GM21737 (cell line): ENCODE data around the gene MCRS1.
A peak's percentile ranks its signal among the peaks of the same experiment; 100 is the strongest.
"Not testable (repeated sequence)": the region's sequence is repeated elsewhere in the genome, so short reads cannot be mapped to it uniquely, and the experiment has no call there.

Source experiments
- ATAC-seq: cut with Tn5 transposase; IDR thresholded peaks from one replicate; pipeline ENCODE4 v1.9.1; 2021; ENCODE audit warnings: mild to moderate bottlenecking, moderate library complexity; ENCODE audit not compliant: unreplicated experiment

Gene MCRS1

GRCh38 chr12:49567611-49568441 is at the start of gene MCRS1:
Gene MCRS1 (minus strand): TSS chr12:49568142. CDS start chr12:49566731, 1,411 bp downstream.
- ATAC-seq, result peak; percentile 71

GRCh38 chr12:49616533-49617219 is 48.7 kb upstream of the MCRS1 start:
- no peak for ATAC-seq

GRCh38 chr12:49615725-49616124 is 47.8 kb upstream of the MCRS1 start:
- no peak for ATAC-seq

GRCh38 chr12:49612210-49612609 is 44.3 kb upstream of the MCRS1 start:
- no peak for ATAC-seq

- ATAC-seq, result not testable (repeated sequence)
These were observed 42.8 kb upstream of the MCRS1 start for GRCh38 chr12:49610785-49611184.

- ATAC-seq, result no peak
These were observed 41.9 kb upstream of the MCRS1 start for GRCh38 chr12:49609875-49610154.

GRCh38 chr12:49609059-49609874 is 41.3 kb upstream of the MCRS1 start:
- ATAC-seq, result no peak

- ATAC-seq, result not testable (repeated sequence)
These were observed 37.6 kb upstream of the MCRS1 start, which contains the start of gene FAM186B for GRCh38 chr12:49605539-49605938. Gene FAM186B (minus strand): TSS chr12:49605639. CDS start chr12:49605477, 162 bp downstream.

- ATAC-seq, result no peak
These were observed 36.9 kb upstream of the MCRS1 start for GRCh38 chr12:49604856-49605255.

- no peak for ATAC-seq
These were observed 35.8 kb upstream of the MCRS1 start for GRCh38 chr12:49603721-49604120.

GRCh38 chr12:49599961-49600360 is 32.0 kb upstream of the MCRS1 start:
- no peak for ATAC-seq

- no peak for ATAC-seq
These were observed 30.6 kb upstream of the MCRS1 start for GRCh38 chr12:49598527-49598926.

- ATAC-seq, result no peak
These were observed 21.0 kb upstream of the MCRS1 start for GRCh38 chr12:49588721-49589516.

GRCh38 chr12:49588281-49588680 is 20.3 kb upstream of the MCRS1 start:
- no peak for ATAC-seq

GRCh38 chr12:49587174-49587908 is 19.4 kb upstream of the MCRS1 start:
- ATAC-seq, result no peak

GRCh38 chr12:49585477-49586459 is 17.8 kb upstream of the MCRS1 start:
- ATAC-seq, result no peak

GRCh38 chr12:49584591-49584990 is 16.6 kb upstream of the MCRS1 start:
- ATAC-seq, result no peak

GRCh38 chr12:49583366-49584094 is 15.6 kb upstream of the MCRS1 start:
- no peak for ATAC-seq
